Upper lobe of right lung (tissue), 1 donor: ENCODE data around the gene IRF1. TPM values are rescaled to one million over a fixed set of nuclear protein-coding genes. Genes with fewer than 3 reads are reported as not detected.

ENCODE experiments used
- ATAC-seq: fragments of 200-7000 bp; cut with Tn5 transposase; one replicate; pipeline ENCODE4 v1.9.1; 2020; ENCODE audit warnings: mild to moderate bottlenecking, moderate library complexity
- DNase-seq: peaks from one replicate; pipeline ENCODE4 v3.0.0-alpha.2; 2020
- H3K27ac ChIP-seq: fragments of 200-600 bp; one replicate; pipeline ENCODE4 v1.8.0; 2022
- H3K27me3 ChIP-seq: fragments of 200-600 bp; one replicate; pipeline ENCODE4 v1.8.0; 2022; ENCODE audit warnings: mild to moderate bottlenecking
- H3K36me3 ChIP-seq: fragments of 200-600 bp; one replicate; pipeline ENCODE4 v1.8.0; 2022
- H3K4me1 ChIP-seq: fragments of 200-600 bp; one replicate; pipeline ENCODE4 v1.8.0; 2022
- H3K4me3 ChIP-seq: fragments of 200-600 bp; one replicate; pipeline ENCODE4 v1.8.0; 2022; ENCODE audit warnings: mild to moderate bottlenecking
- H3K9me3 ChIP-seq: fragments of 200-600 bp; one replicate; pipeline ENCODE4 v1.8.0; 2022
- intact Hi-C: fragments of 100-400 bp; cut with DNase I; formaldehyde crosslinking; loops from one replicate; pipeline ENCODE4 v1.11.0; 2022
- total RNA-seq: library from RNA; stranded (reverse); fragmentation: NEBNext Ultra II Directional; extraction: Animal tissue kit (Norgen Biotek cat#: 25700); gene quantifications from one replicate; pipeline ENCODE4 v1.2.1, GENCODE V29; 2021
- TF ChIP-seq, protein P1 (sequence below): fragments of 200-600 bp; IDR thresholded peaks from one replicate; pipeline ENCODE4 v1.8.0; 2022; ENCODE audit warnings: antibody characterized with exemption
- donor health status: DM: no; HTN: yes; CAD: no; lungs with severe emphysema.

The IRF1 gene
- total RNA-seq, 1 donor from 2014 or later = 59.5 TPM

DNA sequence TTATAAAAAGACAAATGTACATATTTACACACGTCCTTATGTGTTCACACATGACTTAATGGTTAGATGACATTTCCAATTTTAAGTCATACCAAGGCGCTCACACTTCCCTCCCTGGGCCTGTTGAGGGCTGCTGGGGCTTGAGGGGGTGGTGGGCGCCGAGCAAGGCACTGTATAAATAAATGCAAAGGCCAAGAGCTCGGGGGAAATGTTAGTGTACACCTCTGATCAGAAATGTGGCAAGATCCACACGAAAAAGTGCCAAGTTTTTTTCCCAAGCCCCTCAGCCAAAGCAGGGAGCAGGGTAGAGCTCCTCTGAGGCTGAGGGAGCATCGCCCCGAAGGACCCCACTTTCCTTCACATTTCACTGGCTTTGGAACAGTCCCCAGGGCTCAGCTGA lies 7.5 kb downstream of the IRF1 start:
- H3K36me3 ChIP-seq = peaks cover 70% of the 10 kb centered on the region
- H3K4me1 ChIP-seq = peaks cover 41% of the 10 kb centered on the region
- no peaks in the 10 kb centered on the region for H3K9me3 ChIP-seq
- TF ChIP-seq, protein P1, sequence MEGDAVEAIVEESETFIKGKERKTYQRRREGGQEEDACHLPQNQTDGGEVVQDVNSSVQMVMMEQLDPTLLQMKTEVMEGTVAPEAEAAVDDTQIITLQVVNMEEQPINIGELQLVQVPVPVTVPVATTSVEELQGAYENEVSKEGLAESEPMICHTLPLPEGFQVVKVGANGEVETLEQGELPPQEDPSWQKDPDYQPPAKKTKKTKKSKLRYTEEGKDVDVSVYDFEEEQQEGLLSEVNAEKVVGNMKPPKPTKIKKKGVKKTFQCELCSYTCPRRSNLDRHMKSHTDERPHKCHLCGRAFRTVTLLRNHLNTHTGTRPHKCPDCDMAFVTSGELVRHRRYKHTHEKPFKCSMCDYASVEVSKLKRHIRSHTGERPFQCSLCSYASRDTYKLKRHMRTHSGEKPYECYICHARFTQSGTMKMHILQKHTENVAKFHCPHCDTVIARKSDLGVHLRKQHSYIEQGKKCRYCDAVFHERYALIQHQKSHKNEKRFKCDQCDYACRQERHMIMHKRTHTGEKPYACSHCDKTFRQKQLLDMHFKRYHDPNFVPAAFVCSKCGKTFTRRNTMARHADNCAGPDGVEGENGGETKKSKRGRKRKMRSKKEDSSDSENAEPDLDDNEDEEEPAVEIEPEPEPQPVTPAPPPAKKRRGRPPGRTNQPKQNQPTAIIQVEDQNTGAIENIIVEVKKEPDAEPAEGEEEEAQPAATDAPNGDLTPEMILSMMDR = no peak
- H3K27ac ChIP-seq = no peak overlapping the region
- ATAC-seq (no peak), DNase-seq (peak; percentile 22)
- intact Hi-C loops = no loop called here
- no peaks in the 10 kb centered on the region for H3K27me3 ChIP-seq
- no peak overlapping the region for H3K4me3 ChIP-seq

DNA sequence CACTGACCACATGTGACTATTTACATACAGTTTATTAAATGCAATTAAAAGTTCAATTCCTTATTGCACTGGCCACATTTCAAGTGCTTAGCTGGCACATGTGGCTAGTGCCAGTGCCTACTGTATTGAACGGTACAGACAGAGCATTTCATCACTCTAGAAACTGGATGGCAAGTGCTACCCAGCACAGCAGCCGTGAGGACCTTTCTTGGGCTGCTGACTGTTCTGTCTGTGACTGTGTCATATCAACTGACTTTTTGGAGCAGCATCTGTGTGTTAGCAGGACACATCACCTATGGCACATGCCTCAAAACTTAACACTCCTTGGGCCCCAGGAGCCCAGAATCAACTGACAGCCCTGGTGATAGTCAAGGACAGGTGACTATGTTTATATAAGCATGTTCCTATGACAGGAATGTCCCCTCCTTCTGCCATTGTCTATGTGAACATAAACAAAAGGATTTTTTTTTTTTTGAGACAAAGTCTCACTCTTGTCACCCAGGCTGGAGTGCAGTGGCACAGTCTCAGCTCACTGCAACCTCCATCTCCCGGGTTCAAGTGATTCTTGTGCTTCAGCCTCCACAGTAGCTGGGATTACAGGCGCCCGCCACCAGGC lies 8.9 kb downstream of the IRF1 start:
- Histone ChIP-seq H3K27me3 (no peaks in the 10 kb centered on the region), H3K4me3 (no peak overlapping the region), H3K4me1 (peaks cover 27% of the 10 kb centered on the region), H3K36me3 (peaks cover 56% of the 10 kb centered on the region), H3K9me3 (no peaks in the 10 kb centered on the region), H3K27ac (peak overlapping the region; percentile 24)
- ATAC-seq = no peak
- TF ChIP-seq, protein P1 = no peak
- intact Hi-C loops = no loop called here
- DNase-seq = peak; percentile 6

DNA sequence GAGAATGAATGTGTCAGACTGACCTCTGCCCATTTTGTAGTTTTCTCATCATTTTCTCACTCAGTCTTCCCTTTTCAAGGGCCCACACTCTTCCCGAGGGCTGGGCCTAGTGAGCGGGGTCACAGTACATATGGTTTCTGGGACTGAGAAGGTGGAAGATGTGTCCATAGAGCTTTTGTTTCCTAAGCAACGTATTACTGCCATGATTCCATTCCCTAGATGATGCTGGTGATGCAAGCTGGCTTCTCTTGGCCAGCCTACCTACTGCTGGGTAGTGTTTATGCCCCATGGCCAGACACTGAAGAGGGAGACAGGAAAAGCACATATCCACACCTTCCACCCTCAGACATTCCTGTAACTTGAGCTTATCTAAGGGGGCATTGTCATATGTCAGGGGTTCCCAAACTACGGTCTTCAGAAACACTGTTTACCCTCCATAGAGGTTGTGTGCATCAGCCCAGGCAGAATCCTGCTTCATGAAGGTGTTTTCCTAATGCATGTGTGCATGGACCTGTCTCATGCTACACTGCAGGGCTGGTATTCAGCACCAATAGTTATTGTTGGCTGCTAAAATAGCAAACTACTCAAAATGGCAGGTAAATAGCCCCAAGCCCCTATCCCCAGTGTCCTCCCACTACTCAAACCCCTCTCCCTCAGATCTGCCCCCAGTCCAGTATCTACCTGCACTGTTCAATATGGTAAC lies 9.5 kb downstream of the IRF1 start:
- no peak for ATAC-seq
- TF ChIP-seq, protein P1 = no peak
- peak; percentile 6 for DNase-seq
- intact Hi-C loops = no loop called here
- Histone ChIP-seq H3K36me3 (peaks cover 50% of the 10 kb centered on the region), H3K9me3 (no peaks in the 10 kb centered on the region), H3K27me3 (no peaks in the 10 kb centered on the region), H3K27ac (no peak overlapping the region), H3K4me1 (peaks cover 20% of the 10 kb centered on the region), H3K4me3 (no peak overlapping the region)

DNA sequence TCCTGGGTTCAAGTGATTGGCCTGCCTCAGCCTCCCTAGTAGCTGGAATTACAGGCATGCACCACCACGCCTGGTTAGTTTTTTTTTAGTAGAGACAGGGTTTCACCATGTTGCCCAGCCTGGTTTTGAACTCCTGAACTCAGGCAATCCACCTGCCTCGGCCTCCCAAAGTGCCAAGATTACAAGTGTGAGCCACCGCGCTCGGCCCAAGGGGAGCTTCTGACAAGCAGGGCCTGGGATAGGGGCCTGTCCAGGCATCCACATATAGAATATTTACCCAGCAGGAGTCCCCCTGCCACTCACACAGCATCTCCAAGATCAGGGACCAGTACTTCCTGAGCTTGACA lies 10.1 kb downstream of the IRF1 start:
- H3K27ac ChIP-seq = no peak overlapping the region
- DNase-seq (no peak), ATAC-seq (no peak)
- H3K4me3 ChIP-seq = no peak overlapping the region
- TF ChIP-seq, protein P1 = no peak
- H3K9me3 ChIP-seq = no peaks in the 10 kb centered on the region
- peaks cover 44% of the 10 kb centered on the region for H3K36me3 ChIP-seq
- intact Hi-C loops = no loop called here
- no peaks in the 10 kb centered on the region for H3K27me3 ChIP-seq
- peaks cover 15% of the 10 kb centered on the region for H3K4me1 ChIP-seq

DNA sequence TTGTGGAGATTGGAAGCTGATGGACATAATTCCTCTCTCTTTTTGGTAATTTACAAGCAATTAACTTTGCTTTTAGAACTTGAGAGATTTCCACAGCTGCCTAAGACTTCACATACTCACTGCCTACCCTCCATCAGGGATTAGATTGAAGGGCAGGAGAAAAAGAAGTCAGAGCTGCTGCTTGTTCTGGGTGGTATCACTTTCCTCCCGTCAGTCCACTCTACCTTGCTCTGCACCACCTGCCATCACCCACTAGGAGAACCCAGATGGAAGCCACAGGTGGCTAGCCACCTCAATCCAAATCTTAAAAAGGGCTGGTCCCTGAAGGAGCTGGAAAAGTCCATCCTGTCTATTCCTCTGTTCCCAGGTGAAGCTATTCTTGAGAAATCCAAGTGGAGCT lies 10.5 kb downstream of the IRF1 start:
- Histone ChIP-seq H3K9me3 (no peaks in the 10 kb centered on the region), H3K27me3 (no peaks in the 10 kb centered on the region), H3K4me3 (no peak overlapping the region), H3K36me3 (peaks cover 39% of the 10 kb centered on the region), H3K4me1 (peaks cover 10% of the 10 kb centered on the region), H3K27ac (no peak overlapping the region)
- intact Hi-C loops = no loop called here
- DNase-seq (no peak), ATAC-seq (no peak)
- TF ChIP-seq, protein P1 = no peak
